Measurements from ENCODE around the gene MRPL20.
"Not testable (repeated sequence)": the region's sequence is repeated elsewhere in the genome, so short reads cannot be mapped to it uniquely, and the experiment has no call there.

Gene MRPL20

GRCh38 chr1:1425753-1426495 lies 18.8 kb upstream of the MRPL20 start:
- peak; percentile 37 for DNase-seq (ENCODE audit: low spot score)

- DNase-seq (ENCODE audit: low spot score): no peak
These were observed 18.3 kb upstream of the MRPL20 start for GRCh38 chr1:1425426-1425752.

- no peak for DNase-seq (ENCODE audit: low spot score)
These were observed 17.6 kb upstream of the MRPL20 start for GRCh38 chr1:1424707-1425106.

GRCh38 chr1:1423245-1423597 lies 16.1 kb upstream of the MRPL20 start:
- no peak for DNase-seq (ENCODE audit: low spot score)

- peak; percentile 5 for DNase-seq (ENCODE audit: low spot score)
These were observed 15.6 kb upstream of the MRPL20 start for GRCh38 chr1:1422465-1423244.

GRCh38 chr1:1421907-1422464 lies 14.9 kb upstream of the MRPL20 start:
- peak; percentile 21 for DNase-seq (ENCODE audit: low spot score)

GRCh38 chr1:1421147-1421906 lies 14.2 kb upstream of the MRPL20 start, which contains the start of gene ANKRD65:
TSS of gene ANKRD65 (minus strand) at chr1:1421276. CDS start at chr1:1421005, 271 bp downstream.
- peak; percentile 32 for DNase-seq (ENCODE audit: low spot score)

- peak; percentile 20 for DNase-seq (ENCODE audit: low spot score)
These were observed 13.6 kb upstream of the MRPL20 start for GRCh38 chr1:1420654-1421141.

GRCh38 chr1:1419813-1420653 lies 12.9 kb upstream of the MRPL20 start:
- DNase-seq (ENCODE audit: low spot score): peak; percentile 31

GRCh38 chr1:1419363-1419812 lies 12.3 kb upstream of the MRPL20 start:
- peak; percentile 17 for DNase-seq (ENCODE audit: low spot score)

- peak; percentile 14 for DNase-seq (ENCODE audit: low spot score)
These were observed 11.6 kb upstream of the MRPL20 start for GRCh38 chr1:1418464-1419362.

GRCh38 chr1:1417825-1418463 lies 10.9 kb upstream of the MRPL20 start:
- not testable (repeated sequence) for DNase-seq (ENCODE audit: low spot score)

GRCh38 chr1:1417396-1417795 lies 10.3 kb upstream of the MRPL20 start:
- not testable (repeated sequence) for DNase-seq (ENCODE audit: low spot score)

- no peak for DNase-seq (ENCODE audit: low spot score)
These were observed 8.7 kb upstream of the MRPL20 start for GRCh38 chr1:1415751-1416150.

GRCh38 chr1:1412311-1412902 lies 5.3 kb upstream of the MRPL20 start:
- not testable (repeated sequence) for DNase-seq (ENCODE audit: low spot score)

- peak; percentile 9 for DNase-seq (ENCODE audit: low spot score)
These were observed 4.5 kb upstream of the MRPL20 start for GRCh38 chr1:1411626-1412025.

GRCh38 chr1:1410238-1410637 lies 3.1 kb upstream of the MRPL20 start:
- not testable (repeated sequence) for DNase-seq (ENCODE audit: low spot score)

GRCh38 chr1:1407636-1408318 lies 684 bp upstream of the MRPL20 start:
- no peak for DNase-seq (ENCODE audit: low spot score)
